Suprapubic skin (tissue), 4 donors: Measurements from ENCODE around the gene KLF9. TPM values are rescaled to one million over a fixed set of nuclear protein-coding genes. Genes with fewer than 3 reads are reported as not detected.
A peak's percentile ranks its signal among the peaks of the same experiment; 100 is the strongest.

ENCODE experiments used
- DNase-seq, 2 donors: peaks; one replicate each; pipeline ENCODE4 v3.0.0-alpha.2; 2019; ENCODE audit warnings: low spot score in 2 of 2
- H3K27ac ChIP-seq: fragments of 200-600 bp; sonication (generic); one replicate; pipeline ENCODE4 v1.5.1; 2019
- H3K27me3 ChIP-seq: fragments of 200-600 bp; sonication (generic); one replicate; pipeline ENCODE4 v1.5.1; 2019
- H3K36me3 ChIP-seq: fragments of 200-600 bp; sonication (generic); one replicate; pipeline ENCODE4 v1.5.1; 2019
- H3K4me1 ChIP-seq: fragments of 200-600 bp; sonication (generic); one replicate; pipeline ENCODE4 v1.5.1; 2019
- H3K4me3 ChIP-seq: fragments of 200-600 bp; sonication (generic); one replicate; pipeline ENCODE4 v1.5.1; 2019; ENCODE audit warnings: mild to moderate bottlenecking
- H3K9me3 ChIP-seq: fragments of 200-600 bp; sonication (generic); one replicate; pipeline ENCODE4 v1.5.1; 2019
- EP300 ChIP-seq: sonication (generic); formaldehyde crosslinking; IDR thresholded peaks from one replicate; pipeline ENCODE4 v1.6.1; 2017; ENCODE audit warnings: antibody characterized with exemption
- POLR2A ChIP-seq, 2 donors: fragments of 450-650 bp; IDR thresholded peaks; one replicate each; pipeline ENCODE4 v1.6.1; 2017; ENCODE audit warnings: antibody characterized with exemption in 2 of 2, mild to moderate bottlenecking in 2 of 2, moderate library complexity in 2 of 2
- POLR2AphosphoS5 ChIP-seq, 3 donors: sonication (generic); formaldehyde crosslinking; IDR thresholded peaks; one replicate each; pipeline ENCODE4 v1.6.1; 2017; ENCODE audit warnings: antibody characterized with exemption in 3 of 3
- WGBS: methylation state at CpG from one replicate; pipeline ENCODE4 v1.1.5; 2018; 5-methylcytosine and 5-hydroxymethylcytosine counted together
- total RNA-seq, 4 donors: library from RNA; depleted of rRNA; stranded (reverse); fragments of >200 nt; gene quantifications; one replicate each; pipeline ENCODE4 v1.1.0, GENCODE V29; 2016
- TF ChIP-seq, protein P1 (sequence below), 2 donors: fragments of 200-600 bp in 1 of 2; fragments of 450-650 bp in 1 of 2; sonication (generic) in 1 of 2; IDR thresholded peaks; one replicate each; pipeline ENCODE4 v1.5.1; 2016 to 2019; ENCODE audit warnings: antibody characterized with exemption in 2 of 2, mild to moderate bottlenecking in 1 of 2, moderate library complexity in 1 of 2

KLF9 gene
- total RNA-seq, 4 donors from 2014 or later, result 90.0 to 118 (median 109) TPM

- peaks cover 43% of the 10 kb centered on the region for H3K4me1 ChIP-seq
- no peaks in the 10 kb centered on the region for H3K27me3 ChIP-seq
- H3K36me3 ChIP-seq, result no peaks in the 10 kb centered on the region
- peak overlapping the region; percentile 98 for H3K27ac ChIP-seq
- no peaks in the 10 kb centered on the region for H3K9me3 ChIP-seq
- TF ChIP-seq EP300 (no peak), POLR2A (IDR thresholded peaks at IDR 0.05) (no peak), POLR2AphosphoS5 (IDR thresholded peaks at IDR 0.05) (no peak)
- TF ChIP-seq, protein P1, sequence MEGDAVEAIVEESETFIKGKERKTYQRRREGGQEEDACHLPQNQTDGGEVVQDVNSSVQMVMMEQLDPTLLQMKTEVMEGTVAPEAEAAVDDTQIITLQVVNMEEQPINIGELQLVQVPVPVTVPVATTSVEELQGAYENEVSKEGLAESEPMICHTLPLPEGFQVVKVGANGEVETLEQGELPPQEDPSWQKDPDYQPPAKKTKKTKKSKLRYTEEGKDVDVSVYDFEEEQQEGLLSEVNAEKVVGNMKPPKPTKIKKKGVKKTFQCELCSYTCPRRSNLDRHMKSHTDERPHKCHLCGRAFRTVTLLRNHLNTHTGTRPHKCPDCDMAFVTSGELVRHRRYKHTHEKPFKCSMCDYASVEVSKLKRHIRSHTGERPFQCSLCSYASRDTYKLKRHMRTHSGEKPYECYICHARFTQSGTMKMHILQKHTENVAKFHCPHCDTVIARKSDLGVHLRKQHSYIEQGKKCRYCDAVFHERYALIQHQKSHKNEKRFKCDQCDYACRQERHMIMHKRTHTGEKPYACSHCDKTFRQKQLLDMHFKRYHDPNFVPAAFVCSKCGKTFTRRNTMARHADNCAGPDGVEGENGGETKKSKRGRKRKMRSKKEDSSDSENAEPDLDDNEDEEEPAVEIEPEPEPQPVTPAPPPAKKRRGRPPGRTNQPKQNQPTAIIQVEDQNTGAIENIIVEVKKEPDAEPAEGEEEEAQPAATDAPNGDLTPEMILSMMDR (IDR thresholded peaks at IDR 0.05), result no peak
- no peak overlapping the region for H3K4me3 ChIP-seq
- 78% methylated on average over 6 of the region's 6 CpGs for WGBS
- no peak for DNase-seq
Observed at GRCh38 chr9:70422371-70423043, 8.1 kb upstream of the KLF9 start.

GRCh38 chr9:70421272-70422180 is 7.1 kb upstream of the KLF9 start:
- peak overlapping the region; percentile 98 for H3K27ac ChIP-seq
- 18% methylated on average over 7 of the region's 9 CpGs for WGBS
- H3K4me3 ChIP-seq, result peak overlapping the region; percentile 52
- no peaks in the 10 kb centered on the region for H3K9me3 ChIP-seq
- H3K27me3 ChIP-seq, result no peaks in the 10 kb centered on the region
- TF ChIP-seq, protein P1 (IDR thresholded peaks at IDR 0.05), result no peak
- TF ChIP-seq POLR2A (IDR thresholded peaks at IDR 0.05), result no peak
- TF ChIP-seq EP300, result no peak
- no peak for TF ChIP-seq POLR2AphosphoS5 (IDR thresholded peaks at IDR 0.05)
- H3K36me3 ChIP-seq, result no peaks in the 10 kb centered on the region
- peak in 1 of 2 donors; percentile 74 for DNase-seq
- peaks cover 51% of the 10 kb centered on the region for H3K4me1 ChIP-seq

- DNase-seq, result peak; percentile 97 to 98
Observed at GRCh38 chr9:70420441-70421271, 6.2 kb upstream of the KLF9 start.

GRCh38 chr9:70419556-70420440 is 5.3 kb upstream of the KLF9 start:
- WGBS, result 2% methylated on average over 40 of the region's 60 CpGs
- TF ChIP-seq POLR2A (IDR thresholded peaks at IDR 0.05), result peak; percentile 70 to 91
- TF ChIP-seq, protein P1 (IDR thresholded peaks at IDR 0.05), result no peak
- peak; percentile 92 for TF ChIP-seq EP300
- TF ChIP-seq POLR2AphosphoS5 (IDR thresholded peaks at IDR 0.05), result peak; percentile 86 to 90 (median 87)
- peak overlapping the region; percentile 98 for H3K27ac ChIP-seq
- no peaks in the 10 kb centered on the region for H3K27me3 ChIP-seq
- no peaks in the 10 kb centered on the region for H3K36me3 ChIP-seq
- DNase-seq, result peak; percentile 98 to 99
- peak overlapping the region; percentile 52 for H3K4me3 ChIP-seq
- H3K9me3 ChIP-seq, result no peaks in the 10 kb centered on the region
- H3K4me1 ChIP-seq, result peaks cover 68% of the 10 kb centered on the region

More at GRCh38 chr9:70420441-70421271, 6.2 kb upstream of the KLF9 start:
- no peaks in the 10 kb centered on the region for H3K36me3 ChIP-seq
- H3K27ac ChIP-seq, result peak overlapping the region; percentile 98
- H3K9me3 ChIP-seq, result no peaks in the 10 kb centered on the region
- WGBS, result under 1% methylated on average over 31 of the region's 32 CpGs
- H3K4me3 ChIP-seq, result peak overlapping the region; percentile 52
- TF ChIP-seq POLR2AphosphoS5 (IDR thresholded peaks at IDR 0.05) (peak; percentile 17 to 93 (median 90)), POLR2A (IDR thresholded peaks at IDR 0.05) (peak; percentile 55 to 85), EP300 (peak; percentile 32)
- TF ChIP-seq, protein P1 (IDR thresholded peaks at IDR 0.05), result no peak
- no peaks in the 10 kb centered on the region for H3K27me3 ChIP-seq
- H3K4me1 ChIP-seq, result peaks cover 59% of the 10 kb centered on the region
